Measurements from ENCODE around the gene TH.
A peak's percentile ranks its signal among the peaks of the same experiment; 100 is the strongest.

Gene TH

GRCh38 chr11:2208691-2209369 lies 37.2 kb upstream of the TH start:
- peak; percentile 6 for DNase-seq

DNA sequence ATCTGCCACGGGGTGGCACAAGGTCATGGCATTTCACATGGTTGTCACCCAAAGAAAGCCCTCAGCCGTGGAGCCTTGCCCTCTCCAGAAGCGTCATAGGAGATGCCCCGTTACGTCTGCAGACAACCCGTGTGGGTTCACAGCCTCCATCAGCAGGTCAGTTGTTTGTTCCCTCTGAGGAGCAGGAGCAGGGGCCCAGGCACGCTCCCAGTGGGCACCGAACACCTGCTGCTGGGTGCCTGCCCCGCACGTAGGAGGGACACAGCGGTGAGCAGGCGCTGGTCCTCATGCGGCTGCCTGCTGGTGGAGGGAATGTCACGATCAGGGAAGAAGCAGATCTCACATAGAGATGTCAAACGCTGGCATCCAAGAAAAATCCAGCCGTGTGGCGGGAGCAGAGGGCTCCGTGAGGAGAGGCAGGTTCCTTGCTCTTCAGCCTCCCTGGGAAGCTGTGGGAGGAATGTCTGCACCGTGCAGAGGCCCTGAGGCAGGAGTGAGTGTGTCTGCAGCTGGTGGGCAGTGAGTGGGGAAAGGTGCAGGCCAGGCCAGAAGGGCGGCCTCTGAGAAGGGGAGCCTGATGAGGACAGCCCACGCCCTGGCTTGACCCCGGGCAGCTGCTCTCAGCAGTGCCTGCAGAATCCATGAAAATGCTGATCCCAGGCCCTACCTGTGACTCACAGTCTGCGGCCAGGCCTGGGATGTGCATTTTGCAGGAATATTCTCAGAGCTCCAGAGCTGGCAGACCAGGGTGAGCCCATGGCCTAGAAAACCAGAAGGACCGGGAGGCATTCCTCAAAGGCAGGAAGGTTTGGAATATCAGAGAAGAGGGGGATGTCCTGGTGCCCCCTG lies 36.4 kb upstream of the TH start:
- DNase-seq, result no peak

GRCh38 chr11:2207212-2207611 lies 35.6 kb upstream of the TH start:
- DNase-seq, result no peak

DNA sequence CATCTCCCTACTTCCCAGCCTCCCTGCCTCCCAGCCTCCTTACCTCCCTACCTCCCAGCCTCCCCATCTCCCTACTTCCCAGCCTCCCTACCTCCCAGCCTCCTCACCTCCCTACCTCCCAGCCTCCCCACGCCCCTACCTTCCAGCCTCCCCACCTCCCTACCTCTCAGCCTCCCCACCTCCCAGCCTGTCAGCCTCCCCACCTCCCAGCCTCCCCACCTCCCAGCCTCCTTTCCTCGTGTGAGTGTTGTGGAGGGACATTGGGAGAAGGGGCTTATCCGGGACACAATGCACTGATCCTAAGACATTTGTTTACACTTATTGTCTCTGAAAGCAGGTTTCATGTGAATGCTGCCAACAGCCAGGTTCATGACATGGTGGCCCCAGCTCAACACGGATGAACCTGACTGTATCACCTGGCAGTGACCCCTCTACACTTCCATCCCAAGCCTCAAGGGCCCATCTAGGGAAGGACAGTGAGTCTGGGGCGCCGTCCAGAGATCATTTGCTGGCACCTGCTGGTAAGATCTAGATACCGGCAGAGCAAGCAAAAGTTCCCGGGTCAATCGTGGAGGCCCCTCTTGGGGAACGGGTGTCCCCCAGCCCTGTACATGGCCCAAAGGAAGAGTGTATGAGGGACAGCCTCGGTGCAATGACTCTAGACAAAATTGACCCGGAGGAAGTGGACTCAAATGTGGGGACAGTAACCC lies 34.5 kb upstream of the TH start:
- DNase-seq, result no peak

GRCh38 chr11:2205214-2205720 lies 33.7 kb upstream of the TH start:
- DNase-seq, result no peak

- DNase-seq, result no peak
Observed at GRCh38 chr11:2204361-2205213, 33.0 kb upstream of the TH start.

DNA sequence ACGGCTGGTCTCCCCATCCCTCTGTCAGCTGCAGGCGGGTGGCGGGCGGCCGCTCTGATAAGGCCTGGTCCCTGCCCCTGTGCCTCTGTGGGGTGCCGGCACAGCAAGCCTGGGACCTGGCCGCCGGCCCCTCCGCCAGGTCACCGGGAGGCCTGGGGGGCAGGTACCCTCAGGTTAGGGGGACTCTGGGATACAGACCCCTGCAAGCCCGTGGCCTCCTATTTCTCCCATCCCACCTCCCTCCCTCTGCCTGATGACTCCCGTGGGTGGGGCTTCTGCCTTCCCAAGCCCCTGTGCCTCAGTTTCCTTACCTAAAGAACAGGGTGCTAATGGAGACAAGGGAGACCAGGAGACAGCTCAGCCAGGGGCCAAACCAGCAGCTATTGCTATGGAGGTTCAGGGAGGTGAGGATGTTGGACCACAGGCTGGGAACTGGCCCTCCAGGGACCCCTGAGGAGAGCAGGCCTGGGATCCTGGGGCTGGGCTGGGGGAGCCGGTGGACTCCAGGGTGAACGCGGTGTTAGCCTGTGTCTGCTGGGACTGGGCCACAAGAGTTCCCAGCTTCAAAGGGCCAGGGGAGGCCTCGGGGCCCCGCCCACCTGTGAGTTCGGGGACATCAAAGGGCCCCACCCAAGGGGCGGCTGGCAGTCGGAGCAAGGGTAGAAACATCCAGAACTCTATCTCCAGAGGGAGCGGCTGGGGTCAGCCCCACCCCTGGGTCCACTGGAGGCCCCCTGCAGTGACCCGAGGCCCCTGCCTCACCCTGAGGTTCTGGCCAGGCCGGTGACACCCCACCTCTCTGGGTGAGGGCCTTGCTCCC lies 32.0 kb upstream of the TH start:
- DNase-seq, result no peak

DNA sequence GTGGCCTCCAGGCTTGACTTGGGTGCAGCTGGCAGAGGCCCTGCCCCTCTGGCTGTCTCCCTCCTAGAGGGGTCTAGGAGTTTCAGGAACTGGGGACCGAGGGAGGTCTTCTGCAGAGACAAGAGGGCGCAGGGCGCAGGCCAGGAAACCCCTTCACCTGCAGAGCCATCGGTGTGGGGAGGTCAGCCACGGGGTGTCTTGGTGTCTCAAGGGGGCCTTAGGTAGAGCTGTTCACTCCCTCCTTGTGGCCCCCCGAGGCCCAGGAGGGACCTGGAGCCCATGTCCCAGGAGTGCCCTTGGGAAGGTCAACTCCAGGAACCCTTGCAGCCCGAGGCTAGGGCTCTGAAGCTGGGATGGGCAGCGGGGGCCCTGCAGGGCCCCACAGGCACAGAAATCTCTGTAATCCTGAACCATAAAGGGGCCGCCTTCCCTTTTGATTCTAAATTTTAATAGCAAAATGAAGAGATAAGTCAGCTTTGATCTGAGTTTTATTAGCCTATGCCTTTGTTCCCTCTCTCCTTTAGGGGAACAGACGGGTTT lies 31.4 kb upstream of the TH start:
- DNase-seq, result no peak

GRCh38 chr11:2202071-2202899 lies 30.7 kb upstream of the TH start:
- DNase-seq, result peak; percentile 22

- no peak for DNase-seq
Observed at GRCh38 chr11:2201542-2201941, 29.9 kb upstream of the TH start.

DNA sequence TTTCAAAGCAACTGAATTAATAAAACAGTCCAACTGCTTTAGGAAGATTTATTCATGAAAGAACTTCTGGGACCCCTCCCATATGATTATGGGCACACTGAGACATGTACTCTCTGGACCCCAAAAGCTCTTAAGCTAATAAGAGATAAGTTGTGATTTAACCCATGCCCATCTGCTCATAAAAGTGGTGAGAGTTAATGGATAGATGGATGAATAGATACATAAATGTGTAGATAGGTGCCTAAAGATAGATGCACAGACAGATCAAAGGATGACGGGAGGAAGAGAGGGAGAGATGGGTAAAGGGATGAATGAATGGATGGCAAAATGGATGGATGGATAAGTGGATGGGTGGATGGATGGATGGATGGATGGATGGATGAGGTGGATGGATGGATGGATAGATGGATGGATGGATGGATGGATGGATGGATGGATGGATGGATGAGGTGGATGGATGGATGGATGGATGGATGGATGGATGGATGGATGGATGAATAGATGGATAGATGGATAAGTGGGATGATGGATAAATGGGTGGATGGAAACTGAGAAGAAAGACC lies 29.4 kb upstream of the TH start:
- DNase-seq, result no peak

- DNase-seq, result no peak
Observed at GRCh38 chr11:2200536-2200935, 28.9 kb upstream of the TH start.

DNA sequence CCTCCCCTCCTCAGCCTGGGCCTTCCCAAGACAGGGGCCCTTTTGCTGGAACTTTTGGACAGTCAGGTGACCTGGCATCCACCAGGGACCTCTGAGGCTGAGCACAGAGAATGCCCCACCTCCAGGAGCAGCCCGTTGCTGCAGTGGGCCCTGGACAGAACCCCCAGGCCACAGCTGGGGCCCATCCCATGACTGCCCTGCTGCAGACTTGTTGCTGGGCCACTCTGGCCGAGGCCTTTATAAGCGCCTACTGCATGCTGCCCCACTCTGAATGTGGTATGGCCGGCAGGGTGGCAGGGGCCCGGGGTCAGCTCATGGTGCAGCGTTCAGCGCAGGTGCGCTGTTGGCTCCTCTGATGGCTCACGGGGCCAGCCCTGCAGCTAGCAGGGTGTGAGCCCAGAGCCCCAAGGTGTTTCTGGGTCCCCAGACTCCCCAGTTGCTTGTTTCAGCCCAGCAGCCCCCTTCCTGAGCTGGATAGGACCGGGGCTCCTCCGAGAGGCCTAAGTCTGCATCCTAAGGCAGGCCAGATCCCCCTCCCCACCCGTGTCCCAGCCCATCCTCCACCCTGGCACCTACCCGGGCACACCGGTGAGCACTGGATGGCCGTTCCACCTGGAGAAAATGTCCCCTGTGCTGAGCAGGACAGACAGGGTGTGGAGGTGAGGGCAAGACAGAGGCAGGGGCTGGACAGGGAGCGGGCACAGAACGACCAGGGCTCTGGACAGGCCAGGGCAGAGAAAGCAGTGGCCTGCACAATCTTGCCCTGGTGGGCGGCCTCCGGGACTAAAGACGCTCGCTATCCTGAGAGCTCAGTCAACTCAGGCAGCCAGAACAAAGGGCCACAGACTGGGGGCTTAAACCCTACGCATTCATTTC lies 28.1 kb upstream of the TH start:
- DNase-seq, result no peak

DNA sequence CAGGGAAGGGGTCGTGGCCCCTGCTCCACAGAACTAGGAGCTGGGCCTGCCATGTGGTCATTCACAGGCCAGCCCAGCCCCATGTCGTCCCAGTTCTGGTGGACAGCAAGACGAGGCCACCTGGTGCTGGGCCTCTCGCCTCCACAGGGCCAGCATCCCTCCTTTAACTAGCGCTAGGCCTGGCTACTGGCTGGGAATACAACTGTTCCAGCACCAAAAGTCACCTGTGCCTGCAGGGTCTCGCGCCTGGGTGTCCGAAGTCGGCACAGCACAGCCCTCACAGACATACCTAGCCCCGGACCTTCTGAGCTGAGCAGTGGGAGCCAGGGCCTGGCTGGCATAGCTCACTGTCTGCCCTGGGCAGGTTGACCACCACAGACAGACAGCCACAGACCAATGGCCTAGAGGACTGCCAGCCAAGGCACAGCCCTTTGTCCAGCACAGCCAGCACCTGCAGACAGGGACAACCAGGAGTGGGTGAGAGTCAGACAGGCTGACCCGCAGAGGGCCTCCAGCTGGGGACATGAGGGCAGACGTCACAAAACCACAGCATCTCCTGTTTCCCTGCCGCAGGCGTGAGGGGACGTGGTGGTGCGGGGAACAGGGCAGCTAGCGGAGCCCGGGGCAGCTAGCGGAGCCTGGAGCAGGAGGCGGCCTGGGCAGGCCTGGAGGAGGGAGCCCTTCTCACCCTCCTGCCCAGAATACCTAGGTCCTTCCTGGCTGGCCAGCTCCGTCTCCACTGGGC lies 27.2 kb upstream of the TH start:
- no peak for DNase-seq

DNA sequence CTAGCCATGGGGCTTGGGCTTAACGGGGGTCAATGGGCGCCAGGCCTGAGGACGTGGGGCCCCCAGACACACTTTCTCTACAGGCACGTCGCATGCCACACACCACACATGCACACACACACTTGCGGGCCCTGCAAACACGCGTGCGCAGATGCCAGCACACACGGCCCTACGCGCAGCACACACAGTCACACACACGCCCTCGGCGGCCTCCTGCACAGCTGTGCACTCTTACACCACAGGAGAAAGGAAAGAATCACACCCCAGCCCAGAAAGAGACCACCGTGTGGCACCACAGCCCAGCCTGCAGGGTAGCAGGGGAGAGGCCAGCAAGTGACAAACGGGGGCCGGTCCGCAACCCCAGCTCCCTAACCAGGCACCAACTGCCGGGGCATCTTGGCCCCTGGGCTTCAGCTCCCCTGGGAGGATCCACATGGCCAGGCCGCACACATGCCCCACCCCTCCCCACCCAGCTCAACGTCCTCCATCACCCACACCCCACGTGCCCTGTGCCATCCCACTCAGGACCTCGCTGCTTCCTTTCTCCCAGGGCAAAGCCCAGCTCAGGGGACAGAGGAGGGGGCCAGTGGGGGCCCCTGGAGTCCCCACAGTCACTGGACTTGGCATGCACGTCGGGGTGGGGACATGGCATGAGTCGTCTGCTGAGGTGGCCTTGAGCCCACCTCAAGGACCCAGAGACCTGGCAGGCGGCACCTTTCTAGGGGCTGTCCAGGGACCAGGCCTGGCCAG lies 26.3 kb upstream of the TH start:
- DNase-seq, result no peak

DNA sequence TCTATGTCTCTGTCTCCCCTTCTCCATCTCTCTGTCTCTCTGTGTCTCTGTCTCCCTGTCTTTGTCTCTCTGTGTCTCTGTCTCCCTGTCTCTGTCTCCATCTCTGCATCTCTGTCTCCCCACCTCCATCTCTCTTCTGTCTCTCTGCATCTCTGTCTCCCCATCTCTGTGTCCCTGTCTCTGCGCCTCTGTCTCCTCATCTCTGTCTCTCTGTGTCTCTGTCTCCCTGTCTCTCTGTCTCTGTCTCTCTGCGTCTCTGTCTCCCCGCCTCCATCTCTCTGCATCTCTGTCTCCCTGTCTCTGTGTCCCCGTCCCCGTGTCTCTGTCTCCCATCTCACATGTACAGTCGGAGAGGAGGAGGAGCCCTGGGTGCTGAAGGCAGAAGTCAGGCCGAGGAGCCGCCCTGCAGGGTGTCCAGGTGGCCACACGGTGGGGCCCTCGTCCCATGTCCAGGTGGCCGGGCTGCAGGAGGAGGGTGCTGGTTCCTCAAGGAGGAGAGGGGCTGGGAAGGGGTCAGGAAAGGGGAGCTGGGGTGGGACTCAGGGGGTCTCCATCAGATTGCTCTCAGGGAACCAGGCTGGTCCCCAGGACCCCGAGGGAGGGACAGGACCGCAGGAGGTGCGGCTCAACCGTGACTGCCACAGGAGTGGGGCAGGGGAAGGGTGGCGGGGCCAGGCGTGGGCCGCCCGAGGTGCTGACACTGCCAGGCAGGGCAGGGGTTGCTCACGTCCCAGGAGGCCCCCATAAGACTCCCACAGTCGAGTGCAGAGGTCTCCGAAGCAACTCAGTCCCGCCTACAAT lies 25.6 kb upstream of the TH start:
- peak; percentile 66 for DNase-seq

GRCh38 chr11:2195756-2196088 lies 24.1 kb upstream of the TH start:
- DNase-seq, result no peak

All from NCI-H510A treated with DMSO at 0.1 percent for 48 hours (cell line).